ENCODE data around the gene TCF12. TPM values are rescaled to one million over a fixed set of nuclear protein-coding genes. Genes with fewer than 3 reads are reported as not detected.

TCF12 gene
- total RNA-seq, 1 donor from 2014 or later = 144 TPM

DNA sequence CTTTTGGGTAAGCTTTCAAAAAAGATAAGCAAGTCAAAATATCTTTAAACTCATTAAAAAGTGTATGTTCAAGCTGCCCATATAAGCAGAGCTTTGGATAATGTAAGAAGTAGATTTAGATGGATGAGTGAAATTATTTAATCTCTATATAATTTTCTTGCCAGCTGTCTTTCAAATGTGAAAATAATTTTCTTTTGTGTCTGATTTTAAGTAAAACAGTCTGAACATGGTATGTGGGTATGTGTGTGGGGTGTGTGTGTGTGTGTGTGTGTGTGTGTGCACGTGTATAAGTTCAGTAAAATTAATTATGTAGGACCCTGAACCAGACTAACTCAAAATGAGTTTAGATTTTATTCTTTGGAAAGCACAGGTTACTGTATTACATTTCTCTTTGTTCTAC, 302.7 kb downstream of the TCF12 start:
- no peak overlapping the region for H3K4me3 ChIP-seq
- TF ChIP-seq, protein P1, sequence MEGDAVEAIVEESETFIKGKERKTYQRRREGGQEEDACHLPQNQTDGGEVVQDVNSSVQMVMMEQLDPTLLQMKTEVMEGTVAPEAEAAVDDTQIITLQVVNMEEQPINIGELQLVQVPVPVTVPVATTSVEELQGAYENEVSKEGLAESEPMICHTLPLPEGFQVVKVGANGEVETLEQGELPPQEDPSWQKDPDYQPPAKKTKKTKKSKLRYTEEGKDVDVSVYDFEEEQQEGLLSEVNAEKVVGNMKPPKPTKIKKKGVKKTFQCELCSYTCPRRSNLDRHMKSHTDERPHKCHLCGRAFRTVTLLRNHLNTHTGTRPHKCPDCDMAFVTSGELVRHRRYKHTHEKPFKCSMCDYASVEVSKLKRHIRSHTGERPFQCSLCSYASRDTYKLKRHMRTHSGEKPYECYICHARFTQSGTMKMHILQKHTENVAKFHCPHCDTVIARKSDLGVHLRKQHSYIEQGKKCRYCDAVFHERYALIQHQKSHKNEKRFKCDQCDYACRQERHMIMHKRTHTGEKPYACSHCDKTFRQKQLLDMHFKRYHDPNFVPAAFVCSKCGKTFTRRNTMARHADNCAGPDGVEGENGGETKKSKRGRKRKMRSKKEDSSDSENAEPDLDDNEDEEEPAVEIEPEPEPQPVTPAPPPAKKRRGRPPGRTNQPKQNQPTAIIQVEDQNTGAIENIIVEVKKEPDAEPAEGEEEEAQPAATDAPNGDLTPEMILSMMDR (IDR thresholded peaks at IDR 0.05) = no peak
- no peaks in the 10 kb centered on the region for H3K36me3 ChIP-seq
- DNase-seq (ENCODE audit: low spot score in 2 of 2) = no peak
- peaks cover 0 to under 1% of the 10 kb centered on the region in 2 donors for H3K4me1 ChIP-seq
- H3K9me3 ChIP-seq = no peaks in the 10 kb centered on the region
- H3K27me3 ChIP-seq = no peaks in the 10 kb centered on the region
- intact Hi-C loops (cut with DNase I) = no loop called here
- no peak overlapping the region for H3K27ac ChIP-seq

DNA sequence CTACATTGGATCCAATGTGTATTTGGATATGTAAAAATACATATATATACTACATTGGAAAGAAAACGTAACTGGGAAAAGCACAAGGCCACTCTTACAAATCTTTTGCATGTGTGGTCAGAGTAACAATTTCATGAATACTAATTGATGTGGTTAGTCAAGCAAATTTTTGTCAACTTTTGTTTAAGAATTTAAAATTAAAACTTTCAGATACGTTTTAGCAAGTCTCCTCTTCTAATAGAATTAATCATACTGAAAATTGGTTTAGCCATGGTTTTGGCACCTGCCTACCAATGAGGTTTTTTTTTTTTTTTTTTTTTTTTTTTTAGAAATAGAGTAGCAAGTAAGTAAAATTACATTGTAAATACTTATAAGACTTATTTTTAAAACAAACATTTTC, 304.9 kb downstream of the TCF12 start:
- H3K27ac ChIP-seq = no peak overlapping the region
- no peaks in the 10 kb centered on the region for H3K36me3 ChIP-seq
- no peaks in the 10 kb centered on the region for H3K9me3 ChIP-seq
- TF ChIP-seq, protein P1 (IDR thresholded peaks at IDR 0.05) = no peak
- DNase-seq (ENCODE audit: low spot score in 2 of 2) = no peak
- H3K4me3 ChIP-seq = no peak overlapping the region
- H3K4me1 ChIP-seq = no peaks in the 10 kb centered on the region
- H3K27me3 ChIP-seq = no peaks in the 10 kb centered on the region
- intact Hi-C loops (cut with DNase I) = no loop called here

DNA sequence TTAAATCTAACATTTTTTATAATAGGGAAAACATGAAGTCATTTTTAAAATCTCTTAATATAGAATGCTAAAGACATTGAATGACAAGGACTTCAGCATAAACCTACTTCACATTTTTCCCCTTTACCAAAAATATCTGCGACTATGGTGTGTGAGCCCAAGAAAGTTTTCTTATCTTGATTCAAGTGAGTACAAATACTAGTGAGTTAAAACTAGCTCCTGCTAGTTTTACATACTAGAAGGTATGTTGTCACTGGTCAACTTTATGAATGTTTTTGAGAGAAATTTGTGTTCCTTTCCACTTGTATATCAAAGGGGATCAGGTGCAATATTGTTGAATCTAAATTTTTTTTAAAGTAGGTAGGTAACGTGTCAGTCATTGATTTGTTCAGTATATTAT, 305.4 kb downstream of the TCF12 start:
- Histone ChIP-seq H3K36me3 (no peaks in the 10 kb centered on the region), H3K4me1 (no peaks in the 10 kb centered on the region), H3K9me3 (no peaks in the 10 kb centered on the region), H3K27ac (no peak overlapping the region), H3K27me3 (no peaks in the 10 kb centered on the region), H3K4me3 (no peak overlapping the region)
- intact Hi-C loops (cut with DNase I) = no loop called here
- DNase-seq (ENCODE audit: low spot score in 2 of 2) = no peak
- TF ChIP-seq, protein P1 (IDR thresholded peaks at IDR 0.05) = no peak

DNA sequence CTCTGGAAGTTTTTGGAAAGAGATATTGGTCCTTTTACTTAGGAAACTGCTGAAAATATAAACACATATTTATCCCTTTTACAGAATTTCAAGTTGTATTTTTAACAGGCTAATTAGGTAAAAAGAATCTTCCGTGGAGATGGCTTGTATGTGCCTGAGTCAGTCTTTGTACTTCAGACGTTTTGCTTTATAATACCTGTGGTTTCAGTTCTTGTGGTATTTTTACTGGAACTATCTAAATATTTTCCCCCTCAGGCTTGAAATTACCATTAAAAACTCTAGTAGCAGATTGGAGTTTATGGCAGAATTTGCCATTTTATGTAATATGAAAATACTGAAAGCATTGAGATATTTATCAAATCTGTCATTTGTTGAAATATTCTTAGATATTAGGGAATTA, 306.2 kb downstream of the TCF12 start:
- Histone ChIP-seq H3K4me1 (no peaks in the 10 kb centered on the region), H3K27ac (no peak overlapping the region), H3K4me3 (no peak overlapping the region), H3K9me3 (no peaks in the 10 kb centered on the region), H3K27me3 (no peaks in the 10 kb centered on the region), H3K36me3 (no peaks in the 10 kb centered on the region)
- TF ChIP-seq, protein P1 (IDR thresholded peaks at IDR 0.05) = no peak
- intact Hi-C loops (cut with DNase I) = no loop called here
- DNase-seq (ENCODE audit: low spot score in 2 of 2) = no peak

DNA sequence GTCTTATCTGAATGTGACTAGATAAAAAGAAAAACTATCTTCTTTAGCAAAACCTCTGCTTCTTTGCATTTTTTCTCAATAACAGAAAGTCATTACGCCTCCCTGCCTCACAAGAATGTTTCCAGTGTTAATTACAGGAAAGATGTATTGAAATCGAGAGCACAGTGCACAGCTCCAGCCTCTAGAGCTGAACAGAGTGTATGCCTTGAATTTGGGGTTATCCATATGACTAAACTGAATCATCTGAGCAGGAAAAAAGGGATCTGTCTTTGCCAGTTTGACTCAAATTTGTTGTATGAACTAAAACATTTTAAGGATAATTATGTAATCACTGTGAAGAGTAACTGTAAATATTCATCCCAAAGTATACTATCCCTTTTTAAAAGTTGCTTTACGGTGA, 308.7 kb downstream of the TCF12 start:
- intact Hi-C loops (cut with DNase I) = no loop called here
- TF ChIP-seq, protein P1 (IDR thresholded peaks at IDR 0.05) = no peak
- Histone ChIP-seq H3K27me3 (no peaks in the 10 kb centered on the region), H3K9me3 (no peaks in the 10 kb centered on the region), H3K4me3 (no peak overlapping the region), H3K36me3 (peaks cover 0 to 3% of the 10 kb centered on the region in 2 donors), H3K4me1 (no peaks in the 10 kb centered on the region), H3K27ac (no peak overlapping the region)
- DNase-seq (ENCODE audit: low spot score in 2 of 2) = no peak

DNA sequence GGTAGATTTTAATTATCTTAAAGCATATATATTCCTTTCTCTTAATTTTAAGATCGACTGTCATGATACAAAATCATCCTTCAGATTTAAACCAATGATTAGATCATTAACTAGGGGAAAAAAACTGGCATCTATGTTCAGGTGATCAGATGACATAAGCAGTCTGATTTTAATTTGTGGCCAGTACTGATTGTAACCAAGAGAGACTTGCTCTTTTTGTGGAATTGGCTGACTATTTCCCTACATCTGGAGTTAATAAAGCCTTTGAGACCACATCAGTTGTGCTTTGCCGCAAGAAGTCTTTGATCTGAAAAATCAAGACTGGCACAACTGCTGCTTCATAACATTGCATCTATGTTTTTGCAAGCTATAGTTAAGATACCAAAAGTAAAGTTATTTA, 309.5 kb downstream of the TCF12 start:
- H3K4me1 ChIP-seq = no peaks in the 10 kb centered on the region
- no peak for DNase-seq (ENCODE audit: low spot score in 2 of 2)
- H3K27ac ChIP-seq = no peak overlapping the region
- H3K36me3 ChIP-seq = peaks cover 3 to 9% of the 10 kb centered on the region in 2 donors
- TF ChIP-seq, protein P1 (IDR thresholded peaks at IDR 0.05) = no peak
- no peaks in the 10 kb centered on the region for H3K9me3 ChIP-seq
- no peaks in the 10 kb centered on the region for H3K27me3 ChIP-seq
- H3K4me3 ChIP-seq = no peak overlapping the region
- intact Hi-C loops (cut with DNase I) = no loop called here
